Stimulated activated CD8-positive, alpha-beta memory T cell treated with anti-CD3 and anti-CD28 coated beads, Interleukin-7, amount 100 ng/mL, for 48 hours (primary cell): ENCODE data around the gene TMEM30A.

Source experiments
- DNase-seq, 2 donors: peaks; one replicate each; pipeline ENCODE4 v3.0.0-alpha.2; 2020; ENCODE audit warnings: low read depth in 1 of 2; ENCODE audit errors: extremely low read depth in 1 of 2

Gene TMEM30A

DNA sequence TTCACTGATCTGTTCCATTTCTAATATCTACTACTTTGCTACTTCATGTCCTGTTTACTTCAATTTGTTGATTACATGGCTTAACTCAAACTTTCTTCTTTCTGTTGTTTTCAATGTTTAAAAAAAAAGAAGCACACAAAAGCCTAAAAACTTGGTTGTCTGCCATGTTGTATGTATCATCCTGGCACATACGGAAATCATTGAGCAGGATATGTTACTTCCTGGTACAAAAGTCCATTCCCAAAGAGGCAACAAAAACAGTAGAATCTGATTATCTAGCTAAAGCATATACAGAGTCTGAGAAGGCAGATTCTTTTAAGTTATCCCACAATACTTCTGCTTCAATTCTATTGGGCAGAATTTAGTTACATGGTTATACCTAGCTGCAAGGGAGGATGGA is 64.2 kb downstream of the TMEM30A start:
- no peak for DNase-seq

DNA sequence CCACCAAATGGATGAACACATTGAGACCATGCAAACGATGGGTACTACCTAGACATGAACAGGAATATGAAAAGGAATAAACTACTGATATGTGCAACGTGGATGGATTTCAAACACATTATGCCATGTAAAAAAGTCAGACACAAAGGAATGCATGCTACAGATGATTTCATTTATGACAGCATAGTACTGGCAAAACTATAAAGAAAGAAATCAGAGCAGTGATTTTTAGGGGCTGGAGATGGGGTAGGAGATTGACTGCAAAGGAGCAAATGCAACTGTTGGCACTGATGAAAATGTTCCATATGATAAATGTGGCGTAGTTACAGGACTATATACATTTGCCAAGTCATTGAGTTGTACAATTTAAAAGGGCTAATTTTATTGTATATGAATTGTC is 65.3 kb downstream of the TMEM30A start:
- no peak for DNase-seq

DNA sequence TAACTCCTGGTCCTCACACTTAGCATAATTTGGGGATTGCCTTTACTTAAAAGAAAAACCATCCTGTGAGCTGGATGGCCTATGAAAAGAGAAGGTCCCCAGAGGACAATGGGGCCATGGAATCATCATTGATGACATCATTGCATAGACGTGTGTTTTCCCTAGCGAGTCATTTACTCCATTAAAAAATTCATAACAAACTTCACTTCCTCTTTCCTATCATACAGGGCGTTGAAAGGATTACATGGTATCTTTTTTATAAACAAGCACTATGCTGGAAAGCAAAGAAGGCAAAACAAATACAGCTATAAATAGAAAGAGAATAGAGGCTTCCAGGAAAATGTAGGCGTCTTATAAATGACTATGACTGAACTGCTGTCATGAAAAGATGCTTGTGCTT is 67.4 kb downstream of the TMEM30A start:
- DNase-seq = no peak

DNA sequence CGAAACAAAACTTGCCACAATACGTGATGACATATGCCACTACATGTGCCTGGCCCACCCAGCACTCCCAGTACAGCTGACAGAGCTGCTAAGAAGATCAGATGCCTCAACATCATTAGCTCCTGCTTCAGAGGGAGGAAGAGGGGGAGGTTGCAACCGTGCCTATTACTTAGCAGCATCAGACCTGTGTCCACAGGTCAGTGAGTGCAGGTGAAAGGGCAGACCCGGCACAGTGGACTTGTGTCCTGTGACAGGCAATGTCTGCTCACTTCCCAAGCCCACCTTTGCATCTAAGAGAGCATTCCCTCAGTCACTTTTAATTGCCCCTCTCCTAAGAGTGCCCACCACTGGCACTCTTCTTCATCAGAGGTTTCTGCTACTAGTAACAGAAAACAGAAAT is 69.3 kb downstream of the TMEM30A start:
- no peak for DNase-seq

DNA sequence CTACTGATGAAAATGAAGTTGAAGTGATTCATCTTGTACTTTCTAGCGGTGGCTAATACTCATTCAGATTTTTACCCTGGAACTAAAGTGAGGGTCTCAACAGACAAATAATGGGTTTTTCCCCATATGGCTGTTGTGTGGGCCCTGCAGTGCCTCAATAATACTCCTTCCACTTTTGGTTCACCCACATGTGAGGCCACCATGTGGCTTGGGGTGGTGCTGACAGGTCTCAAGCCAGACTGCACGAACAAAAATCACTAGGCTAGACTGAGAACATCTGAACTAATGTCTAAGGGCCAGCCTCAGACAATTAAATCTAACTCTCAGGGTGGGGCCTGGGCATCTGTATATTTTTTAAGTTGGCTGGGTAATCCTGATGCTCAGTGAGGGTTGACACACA is 70.9 kb downstream of the TMEM30A start:
- DNase-seq = no peak

DNA sequence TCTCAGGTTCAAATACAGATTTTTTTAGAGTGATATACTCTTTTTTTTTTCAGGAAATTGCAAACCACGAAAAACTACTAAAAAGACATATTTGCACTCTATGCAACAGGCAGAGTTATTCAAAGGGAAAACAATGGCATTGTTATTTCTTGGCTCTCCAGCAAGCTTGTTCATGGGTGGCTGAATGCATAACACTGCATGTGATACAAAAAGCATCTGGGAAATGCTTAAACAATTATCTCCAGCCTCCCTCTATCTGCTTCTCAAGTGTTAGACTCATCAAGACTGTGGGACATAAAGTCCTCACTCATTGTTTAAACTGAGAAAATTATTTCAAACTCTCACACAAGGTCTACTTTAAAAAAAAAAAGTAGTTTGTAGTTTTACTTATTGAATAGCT is 71.5 kb downstream of the TMEM30A start:
- DNase-seq = no peak

DNA sequence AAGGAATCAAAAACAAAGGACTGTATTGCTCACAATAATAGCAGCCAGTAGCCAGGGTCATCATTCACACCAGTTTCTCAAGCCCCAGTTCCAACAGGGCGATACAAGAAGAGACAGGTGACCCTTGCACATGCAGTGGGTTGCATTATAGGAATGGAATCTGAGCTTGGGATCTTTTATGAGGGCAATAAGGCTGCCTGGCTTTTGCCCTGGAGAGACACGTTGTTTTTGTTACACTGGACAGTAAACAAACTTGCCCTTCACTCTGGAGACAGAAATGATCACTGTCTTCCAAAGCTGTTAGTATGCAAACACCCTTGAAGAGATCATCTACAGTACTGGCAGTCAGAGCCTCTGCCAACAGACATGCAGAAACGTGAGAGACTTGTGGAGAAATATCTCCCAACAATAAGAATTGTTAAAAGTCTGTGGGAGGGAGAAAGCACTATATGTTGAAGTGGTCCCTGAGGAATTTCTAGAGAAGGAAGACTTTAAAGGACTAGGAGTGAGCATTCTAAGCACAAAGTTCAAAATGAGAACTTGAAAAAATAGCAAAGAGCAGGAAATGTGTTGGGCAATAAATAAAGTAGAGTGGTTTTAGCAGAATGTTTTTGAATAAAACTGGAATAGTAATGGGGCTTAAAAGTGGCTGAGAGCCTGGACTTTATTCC is 72.5 kb downstream of the TMEM30A start:
- DNase-seq = no peak

DNA sequence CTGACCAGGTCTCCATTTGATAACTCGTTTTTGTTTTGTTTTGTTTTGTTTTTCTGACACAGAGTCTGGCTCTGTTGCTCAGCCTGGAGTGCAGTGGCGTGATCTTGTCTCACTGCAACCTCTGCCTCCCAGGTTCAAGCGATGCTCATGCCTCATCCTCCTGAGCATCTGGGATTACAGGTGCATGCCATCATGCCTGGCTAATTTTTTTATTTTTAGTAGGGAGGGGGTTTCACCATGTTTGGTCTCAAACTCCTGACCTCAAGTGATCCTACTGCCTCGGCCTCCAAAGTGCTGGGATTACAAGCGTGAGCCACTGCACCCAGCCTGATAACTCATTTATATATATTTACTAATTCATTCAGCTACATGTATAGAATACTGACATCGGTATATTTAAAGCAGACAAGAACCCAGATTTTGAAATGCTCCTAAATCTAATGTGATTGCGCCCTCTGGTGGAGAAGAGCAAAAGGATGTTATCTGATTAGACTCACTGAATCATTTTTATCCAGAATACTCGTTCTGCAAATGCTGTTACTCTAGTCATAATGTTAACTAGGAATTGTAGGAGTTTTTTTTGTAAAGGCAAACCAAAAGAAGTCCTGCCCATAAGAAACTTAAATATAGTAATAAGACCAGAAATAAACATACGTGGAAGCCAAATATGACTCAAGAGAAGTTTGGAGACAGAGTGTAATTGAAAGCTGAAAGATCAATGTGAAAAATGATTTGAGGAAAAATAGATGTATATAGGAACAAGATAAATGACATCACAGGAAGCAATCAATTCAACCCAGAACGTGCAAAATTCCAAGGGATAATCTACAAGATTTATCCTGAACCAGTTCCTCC is 73.5 kb downstream of the TMEM30A start:
- no peak for DNase-seq

DNA sequence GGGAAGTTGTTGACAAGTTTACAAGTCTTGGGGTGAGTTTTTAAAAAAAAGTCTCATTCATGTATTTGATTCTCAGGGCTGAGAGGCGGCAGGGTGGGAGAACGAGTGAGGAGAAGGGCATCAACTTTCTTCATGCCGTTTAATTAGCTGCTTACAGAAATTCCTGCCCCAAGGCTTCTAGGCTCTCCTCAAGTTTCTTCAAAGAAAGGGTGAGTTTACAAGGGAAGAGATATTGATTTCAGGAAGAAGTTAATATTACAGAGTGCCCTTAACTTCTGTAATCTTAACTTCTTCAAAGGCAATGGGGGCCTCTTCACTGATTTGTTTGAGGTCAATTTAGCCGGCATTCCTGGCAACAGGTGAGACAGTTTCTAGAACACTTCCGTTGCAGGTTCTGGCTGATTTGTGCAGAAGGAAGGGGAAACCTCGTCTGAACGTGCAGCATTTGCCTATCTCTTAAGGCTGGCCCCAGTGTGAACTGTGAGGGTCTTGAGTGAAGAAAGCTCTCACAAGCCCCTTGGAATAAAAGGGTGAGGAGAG is 75.3 kb downstream of the TMEM30A start:
- DNase-seq = no peak

DNA sequence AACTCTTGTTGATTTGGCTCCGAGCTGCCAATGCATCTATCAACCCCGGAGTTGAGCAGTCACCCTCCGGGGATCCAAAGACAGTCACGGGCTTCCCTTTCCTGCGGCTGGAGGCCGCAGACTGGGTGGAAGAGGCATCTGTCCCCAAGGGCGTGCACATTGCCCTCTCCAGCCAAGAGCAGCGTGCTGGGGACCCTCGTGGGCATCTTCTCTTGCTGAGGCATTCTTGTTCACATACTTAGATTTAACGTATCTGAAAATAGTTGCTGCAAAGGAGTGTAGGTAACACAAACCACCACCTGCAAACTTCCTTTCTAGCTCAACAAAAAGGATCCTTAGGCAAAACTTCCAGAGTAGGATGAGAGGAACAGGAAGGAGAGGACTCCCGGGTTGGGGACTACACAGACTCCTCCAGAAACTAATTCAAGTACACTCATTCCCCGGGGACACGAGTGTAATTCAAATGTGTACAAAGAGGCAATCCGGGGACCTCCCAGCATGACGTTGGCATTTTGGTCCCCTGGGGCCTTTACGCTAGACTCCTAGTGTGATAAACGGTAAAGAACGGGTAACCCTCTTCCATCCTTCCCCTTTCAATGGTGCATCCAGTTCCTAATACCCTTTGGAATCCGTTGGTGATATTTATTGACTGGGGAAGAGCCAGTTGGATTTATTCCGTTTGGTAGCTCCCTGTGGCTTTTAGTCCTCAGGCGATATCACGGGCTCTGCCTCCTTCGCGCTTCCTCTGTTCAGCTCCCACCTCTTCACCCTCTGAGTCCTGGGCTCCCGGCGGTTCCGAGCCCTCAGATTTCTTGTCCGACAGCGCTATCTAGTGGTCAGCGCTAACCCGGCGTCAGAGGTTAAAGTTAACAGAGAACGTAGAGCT is 76.1 kb downstream of the TMEM30A start:
- DNase-seq = peak; percentile 49 to 52

DNA sequence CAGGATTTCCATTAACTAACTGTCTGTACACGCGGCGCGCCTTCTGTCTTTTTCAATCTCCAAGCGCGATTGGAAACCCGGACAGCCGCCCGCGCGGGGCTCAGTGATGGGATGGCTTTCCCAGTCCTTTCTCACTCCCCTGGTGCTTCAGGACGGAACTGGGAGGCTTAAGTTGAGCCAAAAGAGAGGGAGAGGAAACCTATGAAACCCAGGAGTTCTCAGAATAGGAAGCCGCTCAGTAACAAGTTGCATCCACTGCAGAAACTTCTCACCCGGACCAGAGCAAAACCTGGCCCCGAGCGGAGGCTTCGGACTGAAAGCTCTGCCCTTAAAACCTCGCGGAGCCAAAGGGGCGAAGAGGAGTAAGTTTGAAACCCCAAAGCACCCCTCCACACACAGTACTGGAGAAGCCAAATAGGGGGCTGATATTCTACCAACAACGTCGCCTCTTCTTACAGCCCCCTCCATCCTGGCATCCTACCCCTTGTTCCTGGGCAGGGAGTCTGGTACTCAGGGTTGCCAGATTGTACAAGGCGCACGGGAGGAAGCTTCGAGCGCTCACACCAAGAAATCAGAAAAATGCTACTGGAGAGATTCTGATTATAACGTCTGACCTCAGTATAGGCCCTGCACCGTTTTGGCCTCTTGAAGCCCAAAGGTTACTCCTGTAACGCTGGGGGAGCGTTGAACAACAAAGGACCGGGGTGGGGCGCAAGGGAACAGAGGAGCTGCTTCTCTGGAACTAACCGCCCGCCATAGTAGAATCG is 77.8 kb downstream of the TMEM30A start:
- DNase-seq = no peak

DNA sequence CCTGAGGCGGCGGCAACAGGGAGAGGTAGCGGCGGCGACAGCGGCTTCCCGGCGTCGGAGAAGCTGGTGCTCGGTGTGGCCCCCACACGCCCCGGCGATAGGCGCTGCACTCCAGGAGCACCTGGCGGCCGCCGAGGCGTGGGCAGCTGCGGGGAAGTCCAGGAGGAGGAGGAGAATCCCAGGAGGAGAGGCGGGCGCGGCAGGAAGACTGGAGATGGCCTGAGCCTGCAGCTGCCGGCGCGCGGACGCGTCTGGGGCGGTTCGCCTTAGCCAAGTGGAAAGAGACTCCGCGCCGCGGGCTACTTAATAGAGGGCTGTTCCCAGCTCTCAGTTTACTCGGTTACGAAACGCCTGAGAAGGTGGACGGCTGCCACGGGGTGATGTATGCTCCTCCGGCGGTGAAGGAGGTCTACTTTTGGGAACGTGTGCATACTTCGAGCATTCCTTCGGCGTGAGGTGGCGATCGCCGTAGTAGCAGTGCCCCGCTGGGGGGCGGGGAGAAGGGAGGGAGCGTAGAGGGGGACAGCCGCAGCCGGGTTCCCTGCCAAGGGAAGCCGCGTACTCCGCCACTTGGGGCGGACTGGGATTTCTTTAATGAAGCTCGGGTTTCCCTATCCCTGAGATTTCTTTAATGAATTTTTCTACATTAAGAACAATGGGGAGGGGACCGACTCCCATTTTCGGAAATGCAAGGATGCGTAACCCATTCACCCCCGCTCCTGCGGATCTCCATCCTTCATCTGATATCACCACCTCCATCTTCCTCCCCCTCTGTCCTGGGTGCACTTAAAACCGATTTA is 78.6 kb downstream of the TMEM30A start, which contains the start of gene COL12A1:
COL12A1 (minus strand) TSS at position 278 of the 800 bp plus-strand sequence. CDS start 3,261 bp downstream, outside the sequence.
- DNase-seq = no peak

DNA sequence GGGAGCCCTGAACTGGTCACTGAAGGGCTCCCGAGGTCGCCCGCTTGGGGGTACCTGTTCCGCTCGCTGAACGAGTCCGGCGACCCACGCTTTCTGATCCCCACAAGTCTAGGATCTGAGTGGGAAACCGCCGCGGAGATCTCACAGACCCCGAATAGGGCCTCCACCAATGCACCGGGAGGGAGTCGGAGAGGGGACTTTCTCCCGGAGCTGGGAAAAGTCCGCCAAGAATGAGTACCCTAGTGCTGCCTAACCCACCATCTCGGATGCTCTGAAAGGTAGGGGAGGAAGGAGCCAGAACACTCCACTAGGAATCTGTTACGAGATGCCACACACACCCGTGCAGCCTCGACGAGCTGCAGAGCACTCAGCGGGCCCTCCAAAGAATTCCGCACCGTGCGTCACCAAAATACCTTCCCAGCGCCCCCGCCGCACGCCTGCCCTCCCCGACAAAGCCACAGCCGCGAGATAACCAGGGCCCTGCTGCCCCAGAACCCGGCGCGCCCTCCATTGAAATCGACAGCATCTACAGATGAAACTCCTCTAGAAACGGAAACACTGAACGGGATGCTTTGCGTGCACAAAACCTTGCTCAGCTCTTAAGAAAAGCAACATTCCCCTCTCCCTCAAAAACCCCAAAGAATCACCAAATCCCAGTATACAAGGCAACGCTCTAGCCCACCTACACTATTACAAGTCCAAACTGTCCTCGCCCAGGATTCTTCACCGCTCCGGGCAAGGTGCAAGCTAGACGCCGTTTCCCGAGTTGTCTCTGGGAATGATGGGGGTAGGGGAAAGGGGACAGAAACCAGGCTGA is 79.4 kb downstream of the TMEM30A start:
- no peak for DNase-seq

DNA sequence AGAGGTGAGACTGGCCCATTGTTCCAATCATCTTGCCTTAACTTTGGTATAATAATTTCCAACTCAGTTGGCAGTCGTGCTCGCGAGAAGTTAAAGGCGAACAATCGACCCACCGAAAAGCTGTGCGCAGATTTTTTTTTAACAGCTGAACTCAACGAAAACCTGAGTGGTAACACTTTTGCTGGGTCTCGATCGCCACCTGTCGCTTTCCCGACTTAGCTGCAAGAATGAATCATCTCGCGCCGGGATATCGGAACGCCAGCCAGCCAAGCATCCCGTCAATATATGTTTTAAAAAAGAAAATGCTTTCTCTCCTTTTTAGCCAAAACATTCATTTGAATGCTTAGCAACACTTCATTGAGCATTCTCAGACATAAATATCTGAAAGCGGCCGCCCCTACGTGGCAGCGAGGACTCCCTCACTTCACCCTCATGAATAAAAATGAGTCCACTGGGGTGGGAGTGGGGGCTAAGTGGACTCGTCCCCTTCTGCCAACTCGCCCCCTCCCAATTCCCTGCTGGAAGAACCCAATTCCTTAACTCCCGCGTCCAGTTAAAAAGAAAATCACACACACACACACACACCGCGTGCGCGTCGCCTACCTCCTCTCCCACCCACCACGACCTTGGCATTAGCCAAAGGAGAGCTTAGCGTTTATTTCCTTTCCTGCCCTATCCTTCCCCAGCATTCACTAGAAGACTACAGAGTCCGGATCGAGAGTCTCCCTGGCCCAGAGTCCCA is 80.2 kb downstream of the TMEM30A start:
- DNase-seq = no peak

DNA sequence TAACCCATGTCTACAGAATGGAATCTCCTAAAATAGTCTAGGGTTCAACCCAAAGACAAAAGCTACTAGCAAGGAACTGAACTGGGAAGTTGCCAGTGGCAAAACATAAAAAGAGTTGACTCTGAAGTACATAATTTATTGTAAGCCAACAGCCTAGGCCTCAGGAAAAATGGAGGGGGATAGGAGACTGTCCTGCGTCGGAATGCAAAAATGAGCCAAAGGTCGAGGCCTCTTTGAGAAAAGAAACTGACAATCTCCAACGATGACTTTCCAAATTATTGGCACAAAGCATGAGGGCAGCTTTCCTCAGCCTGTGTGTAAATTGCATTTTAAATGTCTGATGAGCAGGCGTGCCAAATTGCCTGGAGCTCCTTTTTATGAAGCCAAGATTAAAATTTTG is 80.9 kb downstream of the TMEM30A start:
- no peak for DNase-seq
